ENCODE results near the gene EGFL8.
"Not testable (repeated sequence)": the region's sequence is repeated elsewhere in the genome, so short reads cannot be mapped to it uniquely, and the experiment has no call there.

EGFL8 gene

GRCh38 chr6:32164295-32164694 is at the start of gene EGFL8:
Gene EGFL8, plus strand, starts transcription at chr6:32164595. Its CDS starts 1,571 bp downstream, at chr6:32166166.
- DNase-seq (ENCODE audit: low read depth in 2 of 2) = no peak

- no peak for DNase-seq (ENCODE audit: low read depth in 2 of 2)
These were observed 49.6 kb upstream of the EGFL8 start for GRCh38 chr6:32114796-32115195.

- DNase-seq (ENCODE audit: low read depth in 2 of 2) = no peak
These were observed 48.8 kb upstream of the EGFL8 start for GRCh38 chr6:32115623-32116022.

GRCh38 chr6:32116674-32117073 is 47.7 kb upstream of the EGFL8 start:
- DNase-seq (ENCODE audit: low read depth in 2 of 2) = no peak

- DNase-seq (ENCODE audit: low read depth in 2 of 2) = no peak
These were observed 46.9 kb upstream of the EGFL8 start for GRCh38 chr6:32117461-32117860.

- peak; percentile 43 to 54 for DNase-seq (ENCODE audit: low read depth in 2 of 2)
These were observed 45.4 kb upstream of the EGFL8 start for GRCh38 chr6:32118782-32119628.

- DNase-seq (ENCODE audit: low read depth in 2 of 2) = no peak
These were observed 43.8 kb upstream of the EGFL8 start for GRCh38 chr6:32120573-32121059.

GRCh38 chr6:32123681-32124080 is 40.7 kb upstream of the EGFL8 start:
- DNase-seq (ENCODE audit: low read depth in 2 of 2) = no peak

GRCh38 chr6:32126880-32127279 is 37.5 kb upstream of the EGFL8 start:
- no peak for DNase-seq (ENCODE audit: low read depth in 2 of 2)

GRCh38 chr6:32127409-32127716 is 37.0 kb upstream of the EGFL8 start:
- DNase-seq (ENCODE audit: low read depth in 2 of 2) = no peak

GRCh38 chr6:32127717-32128592 is 36.4 kb upstream of the EGFL8 start, which contains the start of gene ATF6B:
Gene ATF6B, minus strand, starts transcription at chr6:32128246. Its CDS starts 39 bp downstream, at chr6:32128207.
- peak; percentile 96 for DNase-seq (ENCODE audit: low read depth in 2 of 2)

- DNase-seq (ENCODE audit: low read depth in 2 of 2) = no peak
These were observed 35.6 kb upstream of the EGFL8 start for GRCh38 chr6:32128751-32129296.

- no peak for DNase-seq (ENCODE audit: low read depth in 2 of 2)
These were observed 34.9 kb upstream of the EGFL8 start for GRCh38 chr6:32129297-32130088.

- no peak for DNase-seq (ENCODE audit: low read depth in 2 of 2)
These were observed 32.9 kb upstream of the EGFL8 start for GRCh38 chr6:32131439-32131948.

GRCh38 chr6:32132110-32132509 is 32.3 kb upstream of the EGFL8 start:
- DNase-seq (ENCODE audit: low read depth in 2 of 2) = no peak

- DNase-seq (ENCODE audit: low read depth in 2 of 2) = no peak
These were observed 30.6 kb upstream of the EGFL8 start for GRCh38 chr6:32133786-32134185.

GRCh38 chr6:32137454-32137853 is 26.9 kb upstream of the EGFL8 start:
- no peak for DNase-seq (ENCODE audit: low read depth in 2 of 2)

GRCh38 chr6:32139590-32139989 is 24.8 kb upstream of the EGFL8 start:
- DNase-seq (ENCODE audit: low read depth in 2 of 2) = no peak

GRCh38 chr6:32140420-32141046 is 23.9 kb upstream of the EGFL8 start:
- no peak for DNase-seq (ENCODE audit: low read depth in 2 of 2)

GRCh38 chr6:32144238-32144637 is 20.2 kb upstream of the EGFL8 start:
- DNase-seq (ENCODE audit: low read depth in 2 of 2) = not testable (repeated sequence)

- no peak for DNase-seq (ENCODE audit: low read depth in 2 of 2)
These were observed 18.1 kb upstream of the EGFL8 start for GRCh38 chr6:32146287-32146686.

Data from stimulated activated CD8-positive, alpha-beta memory T cell treated with anti-CD3 and anti-CD28 coated beads, Interleukin-15, amount 100 ng/mL, for 48 hours (primary cell).